Limb (tissue), 2 donors: ENCODE measurements around the gene RNF144A.

Experiments used
- DNase-seq, 2 donors: peaks; one replicate each; pipeline ENCODE4 v3.0.0-alpha.2; 2016; ENCODE audit errors: extremely low spot score in 2 of 2

The RNF144A gene

DNA sequence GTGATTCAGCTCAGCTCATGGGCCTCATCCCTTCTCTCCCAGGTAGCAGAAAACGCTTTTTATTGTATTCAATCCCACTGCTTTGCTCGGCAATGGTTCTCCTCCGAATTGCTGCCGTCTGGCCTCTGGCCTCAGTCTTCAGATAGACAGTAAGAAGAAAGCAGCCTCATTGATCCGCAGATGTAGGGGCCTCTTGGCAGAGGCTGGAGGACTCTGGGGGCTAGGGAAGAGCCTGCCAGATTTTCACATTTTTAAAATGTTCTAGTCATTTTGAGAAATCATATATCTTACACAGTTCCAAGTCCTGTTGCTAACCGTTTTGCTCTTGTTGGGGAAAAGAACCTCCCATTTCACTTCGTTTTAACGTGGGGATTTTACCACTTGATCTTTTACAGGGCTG lies 123.3 kb downstream of the RNF144A start:
- DNase-seq: no peak

DNA sequence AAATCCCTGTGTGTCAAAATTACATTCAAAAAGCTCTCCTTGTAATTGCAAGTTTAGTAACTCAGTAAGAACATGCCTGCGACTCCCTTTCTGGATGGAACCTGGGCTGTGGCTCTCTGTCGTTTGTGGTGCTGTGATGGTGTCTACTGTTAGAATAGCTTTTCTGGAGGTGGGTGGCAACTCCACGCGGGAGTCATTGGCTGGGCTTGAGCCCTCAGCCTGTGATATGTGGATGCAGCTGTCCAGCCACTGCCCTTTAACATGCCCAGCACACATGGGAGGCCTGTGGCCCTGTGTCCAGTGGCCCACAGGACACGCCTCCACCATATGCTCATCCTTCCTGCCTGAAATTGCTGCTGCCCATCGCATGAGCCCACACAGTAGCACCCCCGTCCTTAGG lies 124.2 kb downstream of the RNF144A start:
- DNase-seq: no peak

DNA sequence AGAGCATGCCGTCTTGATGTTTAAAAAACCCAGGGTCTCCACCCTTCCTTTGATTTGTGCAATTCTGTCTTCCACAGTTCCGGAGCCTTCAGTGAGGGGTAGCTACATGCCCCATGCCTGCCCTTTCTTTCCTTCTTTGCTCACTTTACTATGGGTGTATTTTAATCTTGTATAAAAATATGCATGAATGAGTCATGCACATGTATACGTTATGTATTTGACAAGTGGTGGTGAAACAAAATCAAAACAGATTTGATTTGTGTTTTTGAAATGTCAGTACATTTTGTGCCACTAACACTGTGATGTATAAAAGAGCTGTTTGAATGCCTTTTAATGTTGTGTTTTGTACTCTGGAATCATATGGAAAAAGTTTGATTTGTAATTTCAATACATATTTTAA lies 126.5 kb downstream of the RNF144A start:
- no peak for DNase-seq

DNA sequence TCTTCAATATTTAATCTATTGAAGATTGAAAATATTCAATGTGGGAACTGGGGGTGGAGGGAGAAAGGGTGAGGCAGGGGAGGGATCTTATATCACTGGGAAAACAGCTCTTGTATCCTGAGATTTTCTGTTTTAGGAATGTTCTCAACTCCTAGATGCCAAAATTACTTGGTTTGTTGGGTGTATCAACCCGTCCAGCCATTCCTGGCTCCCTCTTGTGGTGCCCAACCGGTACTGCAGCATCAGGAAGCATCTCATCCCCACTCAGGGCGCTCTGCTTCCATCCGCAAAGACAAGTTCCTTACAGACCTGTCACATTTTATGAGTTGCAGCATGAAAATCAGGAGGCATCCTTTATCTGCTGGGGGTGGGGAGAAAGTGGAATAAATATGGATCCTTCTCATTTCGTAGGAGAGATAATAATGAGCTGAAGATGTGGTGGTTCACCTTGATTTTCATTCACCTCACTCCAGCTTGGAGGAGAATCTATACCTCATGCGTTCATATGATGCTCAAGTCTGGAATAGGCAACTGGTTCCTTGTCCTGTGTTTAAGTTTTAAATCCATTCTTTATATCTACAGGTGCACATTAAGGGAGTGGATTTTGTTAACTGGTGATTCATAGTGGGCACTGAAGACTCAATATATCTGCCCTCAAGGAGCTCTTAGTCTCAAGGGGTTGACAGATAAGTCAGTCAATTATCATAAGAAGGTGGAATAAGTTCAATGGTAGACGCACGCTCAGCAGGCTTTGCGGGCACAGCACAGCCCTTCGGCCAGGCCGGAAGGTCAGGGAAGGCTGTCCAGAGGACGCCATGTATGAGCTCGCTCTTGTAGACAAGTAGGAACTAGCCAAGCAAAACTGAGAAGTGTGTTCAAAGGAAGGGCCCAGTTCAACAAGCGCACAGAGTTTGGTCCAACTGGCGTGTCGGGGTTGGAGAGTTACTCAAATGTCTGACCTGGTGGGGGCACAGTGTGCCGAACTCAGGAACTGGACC lies 127.3 kb downstream of the RNF144A start:
- peak; percentile 36 to 64 for DNase-seq

DNA sequence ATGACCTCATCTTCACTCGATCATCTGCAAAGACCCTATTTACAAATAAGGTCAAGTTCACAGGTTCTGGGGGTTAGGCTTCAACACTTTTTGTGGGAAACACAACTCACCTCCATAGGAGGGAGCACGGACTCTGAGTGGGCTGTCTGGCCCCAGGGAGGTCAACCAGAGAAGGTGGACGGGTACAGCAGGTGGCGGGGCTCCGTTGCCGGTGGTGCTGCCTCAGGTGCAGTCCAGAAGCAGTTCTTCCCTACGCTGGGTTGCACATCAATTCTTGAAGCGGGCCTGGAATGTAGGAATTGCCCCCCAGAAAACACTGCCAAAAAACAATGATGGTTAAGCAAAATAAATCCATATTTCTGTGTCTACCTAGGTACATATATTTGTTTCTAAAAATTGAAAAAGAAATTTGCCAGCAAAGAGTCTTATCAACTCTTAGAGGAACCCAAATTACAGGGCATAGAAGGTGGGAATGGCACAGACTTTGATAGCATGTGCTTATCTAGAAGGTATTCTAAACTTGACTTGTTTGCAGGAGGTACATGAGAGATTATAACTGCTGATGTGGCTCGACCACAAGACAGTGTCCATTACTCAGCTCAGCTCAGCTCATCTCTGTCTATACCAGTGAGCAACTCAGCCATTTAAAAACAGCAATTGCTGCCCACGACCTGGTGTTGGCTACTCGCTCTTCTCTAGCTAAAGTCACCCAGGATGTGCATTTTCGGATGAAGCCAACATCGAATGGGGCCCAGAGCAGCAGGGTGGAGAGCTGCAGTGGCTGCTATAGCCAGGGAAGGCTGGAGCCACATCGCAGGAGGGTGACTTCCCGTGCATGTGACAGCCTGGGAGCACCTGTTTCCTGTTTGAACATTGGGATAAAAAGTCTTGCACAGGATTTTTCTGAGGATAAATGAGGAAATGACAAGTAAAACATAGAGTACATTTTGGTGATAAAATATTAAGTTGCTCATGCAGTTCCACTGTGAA lies 128.7 kb downstream of the RNF144A start:
- no peak for DNase-seq

DNA sequence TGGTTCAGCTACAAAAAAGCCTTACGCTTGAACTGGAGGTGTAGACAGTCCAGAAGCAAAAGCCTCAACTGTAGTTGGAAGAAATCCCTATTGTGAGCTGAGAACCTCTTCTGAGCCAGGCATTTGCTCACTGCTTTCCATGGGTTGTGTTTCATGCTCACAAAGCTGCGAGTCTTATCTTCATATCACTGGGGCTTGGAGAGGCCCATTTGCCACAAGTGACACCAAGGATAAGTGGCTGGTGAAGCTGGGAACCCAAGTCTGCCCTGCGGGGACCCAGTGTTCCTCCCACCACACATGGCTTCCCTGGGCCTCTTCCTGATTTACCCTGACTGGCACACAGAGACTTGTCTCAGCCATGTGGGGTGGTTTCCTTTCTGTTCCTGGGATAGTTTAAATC lies 130.4 kb downstream of the RNF144A start:
- DNase-seq: no peak

DNA sequence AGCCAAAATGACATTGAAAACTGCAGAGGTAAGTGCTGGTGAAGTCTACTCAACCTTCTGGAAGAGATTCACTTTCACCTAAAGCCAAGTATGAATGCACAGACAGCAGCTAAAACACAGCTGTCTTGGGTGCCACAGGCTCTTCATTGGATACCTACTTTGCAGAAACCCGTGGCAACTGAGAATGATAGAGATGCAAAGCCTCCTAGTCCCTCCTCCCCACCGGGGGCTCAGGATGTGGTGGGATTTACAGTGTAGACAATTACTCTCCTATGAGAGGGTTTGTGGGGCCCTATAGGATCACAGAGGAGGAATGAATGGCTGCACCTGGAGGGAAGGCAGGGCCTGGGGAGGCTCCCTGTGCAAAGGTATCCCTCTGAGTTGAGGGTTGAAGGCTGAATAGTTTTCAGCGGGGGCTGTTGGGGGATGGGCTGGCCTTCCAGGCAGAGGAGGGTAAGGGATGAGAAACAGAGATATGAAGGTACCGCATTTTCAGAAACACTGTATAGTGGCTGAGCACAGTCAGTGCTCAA lies 131.6 kb downstream of the RNF144A start:
- no peak for DNase-seq

DNA sequence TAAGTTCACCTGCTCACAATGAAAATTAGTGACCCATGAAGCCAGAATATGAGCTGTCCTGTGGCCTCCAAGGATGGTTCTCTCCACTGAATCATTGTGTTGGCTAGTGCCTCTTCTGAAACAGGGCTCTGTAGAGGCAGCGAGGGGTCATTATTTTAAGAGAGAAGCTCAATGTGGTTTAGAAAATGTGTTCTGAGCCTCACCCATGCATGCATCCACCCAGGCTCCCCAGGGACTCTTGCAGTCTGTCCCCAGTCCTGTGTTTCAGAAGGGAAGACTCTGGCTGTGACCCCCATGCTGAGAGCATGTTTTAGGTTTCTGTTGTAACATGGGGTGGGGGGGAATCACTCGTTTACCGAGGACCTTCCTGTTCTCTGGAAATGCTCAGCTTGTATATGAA lies 135.2 kb downstream of the RNF144A start:
- DNase-seq: no peak

DNA sequence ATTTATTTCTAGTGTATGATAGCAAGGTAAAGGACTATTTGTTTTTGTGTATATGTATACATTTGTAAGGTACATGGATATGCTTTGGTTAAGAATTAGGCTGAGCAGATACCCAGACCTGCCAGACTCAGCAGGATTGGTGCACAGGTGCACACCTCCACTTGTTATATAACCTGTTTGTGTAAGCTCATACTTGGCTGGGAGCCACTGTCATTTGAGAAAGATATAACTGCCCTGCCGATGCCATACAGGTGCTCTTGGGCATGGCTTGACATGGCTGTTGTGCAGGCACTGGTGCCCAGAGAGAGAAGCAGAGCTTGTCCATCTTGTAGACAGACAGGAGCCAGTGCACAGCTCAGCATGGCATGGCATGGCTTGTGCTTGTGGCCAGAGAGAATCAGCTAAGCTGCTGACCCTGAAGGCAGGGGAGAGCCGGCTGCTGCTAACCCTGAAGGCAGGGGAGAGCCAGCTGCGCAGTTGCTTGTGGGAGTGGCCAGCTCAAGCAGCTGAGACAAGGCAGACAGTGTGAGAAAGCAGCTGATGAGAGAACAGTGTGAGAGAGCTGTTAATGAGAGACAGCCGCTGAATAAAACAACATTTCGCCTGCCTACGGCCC lies 136.5 kb downstream of the RNF144A start:
- peak; percentile 30 to 45 for DNase-seq

DNA sequence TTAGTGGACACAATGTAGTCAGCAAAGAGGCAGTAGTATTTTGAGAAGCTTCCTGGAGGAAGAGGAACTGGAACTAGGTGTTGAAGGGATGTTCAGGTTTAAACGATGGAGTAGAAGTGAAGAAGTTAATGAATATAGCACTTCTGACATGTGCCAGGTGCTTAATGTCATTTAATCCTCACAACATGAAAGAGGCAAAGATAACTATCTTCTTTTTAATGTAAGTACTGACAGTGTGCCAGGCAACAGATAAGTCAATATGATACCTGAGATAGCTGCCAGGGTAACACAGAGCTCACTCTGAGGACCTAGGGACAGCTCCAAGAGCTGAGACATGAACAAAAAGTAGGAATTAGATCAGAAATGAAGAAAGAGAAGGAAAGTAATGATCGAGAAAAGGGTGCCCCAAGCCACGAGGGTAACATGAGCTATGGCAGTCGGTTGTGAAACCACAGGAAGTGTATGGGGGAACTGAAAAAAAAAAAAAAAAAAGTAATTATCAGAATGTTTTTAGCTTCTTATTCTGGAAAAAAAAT lies 140.7 kb downstream of the RNF144A start:
- DNase-seq: no peak

DNA sequence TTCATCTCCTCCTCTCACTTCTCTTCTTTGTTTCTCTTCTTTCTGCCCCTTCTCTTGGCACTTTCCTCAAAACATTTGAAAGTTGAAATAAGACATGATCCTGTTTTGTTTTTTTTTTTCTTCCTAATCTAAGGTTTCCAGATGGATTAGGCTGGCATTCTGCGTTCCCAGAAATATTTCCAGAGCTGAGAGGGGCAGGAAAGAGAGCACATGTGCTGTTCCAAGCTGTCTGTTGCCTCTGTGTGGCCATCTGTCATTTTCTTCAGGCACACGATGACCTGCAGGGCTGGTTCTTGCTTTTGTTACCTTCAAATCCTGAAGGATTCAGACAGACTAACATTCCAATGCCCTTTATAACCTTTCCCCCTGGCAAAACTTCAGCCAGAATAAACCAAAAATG lies 142.9 kb downstream of the RNF144A start:
- no peak for DNase-seq

DNA sequence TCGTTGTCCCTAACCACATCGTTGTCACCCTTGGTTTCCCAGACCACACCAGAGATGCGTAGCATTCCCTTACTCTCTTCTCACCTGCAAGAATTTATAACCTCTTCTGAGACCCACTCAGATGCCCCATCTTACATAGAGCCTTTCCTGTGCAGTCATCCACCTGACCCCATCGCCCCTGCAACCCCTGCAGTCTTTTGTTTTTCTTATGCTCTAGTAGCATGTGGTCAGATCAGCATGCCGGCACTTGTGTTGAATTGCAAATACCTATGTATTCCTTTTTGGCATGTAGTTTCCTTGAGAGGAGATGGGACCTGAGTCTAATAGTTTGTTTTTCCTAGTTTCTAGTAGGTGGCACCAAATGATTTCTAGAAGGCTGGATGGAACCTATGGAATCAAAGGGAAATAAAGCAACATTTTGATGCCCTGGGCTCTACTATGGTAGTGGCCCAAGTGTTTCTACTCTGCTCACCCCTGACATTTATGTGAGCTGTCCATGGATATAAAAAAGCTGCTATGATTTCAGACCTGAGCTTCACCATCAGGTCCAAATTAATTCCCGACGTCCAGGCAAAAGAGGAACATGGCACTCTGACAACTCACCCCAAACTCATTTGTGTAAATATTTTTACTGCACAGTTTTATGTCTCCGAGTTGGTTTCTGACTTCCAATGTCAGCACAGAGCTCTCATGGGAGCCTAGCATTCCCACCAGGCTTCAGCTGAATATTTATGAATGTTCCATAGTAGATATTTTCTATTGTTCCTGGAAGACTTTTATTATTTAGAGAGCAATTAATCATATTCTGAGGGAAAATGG lies 143.6 kb downstream of the RNF144A start:
- no peak for DNase-seq

DNA sequence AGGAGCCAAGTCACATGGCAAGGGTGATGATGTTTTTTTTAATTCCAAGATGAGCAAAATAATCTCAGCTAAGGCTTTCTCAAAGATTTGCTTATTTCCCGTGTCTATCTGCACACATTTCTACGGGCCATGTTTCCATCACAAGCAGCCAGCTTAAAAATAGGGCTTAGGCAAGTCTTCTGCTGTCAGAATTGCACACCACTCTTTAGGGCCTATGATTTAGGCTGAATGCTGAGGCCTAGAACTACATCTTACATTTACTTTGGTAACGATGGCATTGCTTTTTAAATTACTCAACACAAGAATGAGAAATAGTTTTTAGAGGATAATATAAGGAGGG lies 144.2 kb downstream of the RNF144A start:
- no peak for DNase-seq

DNA sequence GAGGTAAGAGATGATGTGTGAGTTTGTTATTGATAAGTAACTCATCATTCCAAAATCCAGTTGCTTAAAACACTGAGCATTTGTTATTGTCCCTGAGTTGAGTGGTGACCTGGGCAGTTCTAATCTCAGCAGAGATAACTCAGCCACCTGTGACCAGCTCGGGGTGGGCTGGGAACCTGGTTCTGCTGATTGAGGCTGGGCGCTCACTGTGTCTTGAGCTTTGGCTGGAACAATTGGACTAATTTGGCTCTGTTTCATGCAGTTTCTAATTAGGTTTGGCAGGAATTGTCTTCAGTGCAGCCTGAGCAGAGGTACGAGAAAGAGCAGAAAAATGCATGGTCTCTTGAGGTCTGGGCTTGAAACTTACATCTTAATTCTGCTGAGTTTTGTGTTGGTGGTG lies 144.7 kb downstream of the RNF144A start:
- no peak for DNase-seq

DNA sequence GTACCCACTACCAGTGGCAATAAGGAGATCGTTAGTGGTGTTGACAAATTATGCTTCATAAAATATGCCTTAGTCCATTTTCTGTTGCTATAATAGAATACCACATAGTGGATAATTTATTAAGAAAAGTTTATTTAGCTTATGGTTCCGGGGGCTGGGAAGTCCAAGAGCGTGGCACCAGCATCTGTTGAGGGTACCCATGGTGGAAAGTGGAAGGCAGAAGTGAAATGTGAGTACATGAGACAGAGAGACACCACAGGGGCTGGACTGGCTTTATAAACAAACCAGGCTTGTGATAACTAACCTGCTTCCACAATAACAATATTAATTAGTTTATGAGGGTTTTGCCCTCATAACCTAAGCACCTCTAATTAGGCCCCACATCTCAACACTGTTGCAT lies 146.6 kb downstream of the RNF144A start:
- DNase-seq: no peak

DNA sequence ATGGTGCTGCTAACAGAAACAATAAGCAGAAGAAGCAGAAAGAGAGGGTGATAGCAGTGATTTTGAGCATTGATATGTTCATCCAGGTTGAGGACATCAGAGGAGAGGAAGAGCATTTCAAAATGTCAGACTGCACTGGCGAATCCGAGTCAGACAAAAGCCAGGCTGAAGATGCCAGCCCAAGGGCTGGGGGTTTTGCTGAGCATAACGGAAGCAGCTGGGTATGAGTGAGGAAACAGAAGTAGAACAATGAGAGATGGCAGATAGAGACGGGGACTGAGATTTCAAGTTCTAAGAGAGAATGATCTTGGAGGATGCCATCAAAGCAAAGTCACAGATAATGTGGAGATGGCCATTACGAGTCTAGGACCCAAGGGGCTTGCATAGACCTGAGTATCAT lies 151.2 kb downstream of the RNF144A start:
- DNase-seq: no peak

DNA sequence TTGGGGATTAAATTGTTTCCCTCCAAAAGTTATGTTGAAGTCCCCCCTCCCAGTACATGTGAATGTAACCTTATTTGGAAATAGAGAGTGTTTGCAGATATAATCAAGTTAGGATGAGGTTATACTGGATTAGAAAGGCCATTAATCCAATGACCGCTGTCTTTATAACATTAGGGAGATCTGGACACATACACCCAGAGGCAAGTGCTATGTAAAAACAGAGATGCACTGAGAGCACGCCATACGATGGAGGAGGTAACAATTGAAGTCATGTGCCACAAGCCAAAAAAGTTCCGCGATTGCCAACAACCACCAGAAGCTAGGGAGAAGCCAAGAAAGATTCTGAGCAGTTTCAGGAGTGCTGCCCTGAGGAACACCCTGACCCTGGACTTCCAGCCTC lies 153.3 kb downstream of the RNF144A start:
- no peak for DNase-seq

DNA sequence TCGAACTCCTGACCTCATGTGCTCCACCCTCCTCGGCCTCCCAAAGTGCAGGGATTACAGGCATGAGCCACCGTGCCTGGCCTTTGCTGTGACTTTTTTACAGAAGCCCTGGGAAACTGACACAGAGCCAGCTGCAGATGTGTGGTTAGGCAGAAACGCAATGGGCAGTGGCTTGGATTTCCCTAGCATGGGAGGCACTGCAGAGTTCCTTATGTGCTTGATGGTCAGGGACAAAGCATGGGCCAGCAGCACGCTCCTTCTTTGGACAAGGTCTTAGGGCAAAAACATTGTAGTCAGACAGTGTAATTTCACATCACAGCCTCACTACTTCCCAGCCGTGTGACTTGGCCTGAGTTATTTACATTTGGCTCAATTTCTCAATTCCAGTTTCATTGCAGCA lies 153.9 kb downstream of the RNF144A start:
- no peak for DNase-seq

DNA sequence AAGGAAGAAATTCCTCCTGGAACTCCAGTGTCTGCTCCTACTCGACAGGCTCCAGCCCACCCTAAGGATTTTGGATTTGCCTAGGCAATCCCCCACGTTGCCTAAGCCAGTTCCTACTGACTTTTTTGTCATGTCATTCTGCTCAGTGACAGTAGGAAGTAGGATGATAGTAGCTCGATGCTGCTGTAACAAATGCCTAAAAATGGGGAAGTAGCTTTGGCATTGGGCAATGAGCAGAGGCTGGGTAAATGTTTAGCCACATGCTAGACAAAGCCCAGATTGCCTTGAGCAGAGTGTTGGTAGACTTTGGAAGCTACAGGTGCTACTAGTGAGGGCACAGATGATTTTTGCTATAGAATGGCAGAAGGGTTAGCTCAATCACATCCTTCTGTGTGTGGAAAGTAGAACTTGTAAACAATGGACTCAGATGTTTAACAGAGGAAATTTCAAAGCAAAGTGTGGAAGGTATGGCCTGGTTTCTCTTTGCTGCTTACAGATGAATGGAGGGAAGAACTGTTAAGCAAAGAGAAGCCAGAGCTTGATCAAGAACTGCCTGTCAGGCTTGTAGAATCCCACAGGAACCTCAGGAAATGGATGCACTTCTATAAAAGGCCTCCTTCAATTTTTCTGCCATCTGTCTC lies 154.8 kb downstream of the RNF144A start:
- no peak for DNase-seq

DNA sequence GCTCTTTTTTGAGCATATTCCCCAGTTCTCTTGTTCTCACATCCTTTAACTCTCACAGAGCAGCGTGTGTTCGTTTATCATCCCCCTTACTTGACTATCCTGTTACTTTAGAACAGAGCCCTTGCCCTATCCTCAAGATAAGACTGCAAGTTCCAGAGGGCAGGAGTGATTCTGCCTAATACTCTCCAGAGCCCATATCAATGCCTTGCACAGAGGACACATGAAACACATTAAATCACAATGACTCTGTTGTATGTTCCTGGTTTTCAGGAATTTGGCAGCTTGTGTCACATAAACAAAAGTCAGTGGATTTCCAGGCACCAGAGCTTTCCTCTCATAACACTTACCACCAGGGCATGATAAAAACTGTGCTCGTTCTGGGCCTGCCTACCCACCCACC lies 156.7 kb downstream of the RNF144A start:
- DNase-seq: peak in 1 of 2 donors; percentile 34
